Measurements from ENCODE around the gene GMDS.

The GMDS gene

GRCh38 chr6:1698527-1698926, 546.9 kb downstream of the GMDS start:
- Histone ChIP-seq H3K27ac (ENCODE audit: low read depth, low read length) (no peak overlapping the region), H3K79me1 (ENCODE audit: low read length) (no peaks in the 10 kb centered on the region), H2BK120ac (ENCODE audit: insufficient read depth, low read length, poor library complexity) (no peak overlapping the region), H3K23ac (ENCODE audit: low read length) (no peak overlapping the region), H3K9ac (ENCODE audit: low read length) (no peak overlapping the region), H3K36me3 (ENCODE audit: control insufficient read depth in 1 of 2, insufficient read depth in 2 of 2, low read length in 2 of 2) (no peaks in the 10 kb centered on the region), H2AK5ac (ENCODE audit: low read length) (no peak overlapping the region), H3K4ac (ENCODE audit: low read depth, low read length) (no peak overlapping the region), H3K14ac (ENCODE audit: low read length) (no peak overlapping the region), H3K79me2 (ENCODE audit: control insufficient read depth, insufficient read depth, low read length, poor library complexity) (no peaks in the 10 kb centered on the region), H4K8ac (ENCODE audit: low read depth, low read length) (no peak overlapping the region), H2AFZ (ENCODE audit: insufficient read depth, low read length, poor library complexity) (no peak overlapping the region), H4K12ac (ENCODE audit: low read depth, low read length) (no peak overlapping the region), H3K4me2 (ENCODE audit: low read length) (no peak overlapping the region), H3K9me3 (ENCODE audit: insufficient read depth, low read depth, low read length) (peaks cover 4% of the 10 kb centered on the region), H3K4me1 (ENCODE audit: control insufficient read depth in 1 of 2, insufficient read depth in 2 of 2, low read length in 2 of 2) (no peaks in the 10 kb centered on the region), H3K4me3 (ENCODE audit: low read depth, low read length) (no peak overlapping the region), H2BK5ac (ENCODE audit: low read depth, low read length, poor library complexity) (no peak overlapping the region), H2BK12ac (ENCODE audit: low read length) (no peak overlapping the region), H3K18ac (ENCODE audit: low read length) (no peak overlapping the region), H3K27me3 (ENCODE audit: insufficient read depth, low read length) (no peaks in the 10 kb centered on the region), H4K91ac (ENCODE audit: low read depth, low read length) (no peak overlapping the region)
- no peak for DNase-seq
- no CpG with 5 or more reads among the region's 11 CpGs for WGBS (ENCODE audit: extremely low coverage, insufficient coverage, insufficient read length)

GRCh38 chr6:1697688-1698351, 547.6 kb downstream of the GMDS start:
- Histone ChIP-seq H3K27me3 (ENCODE audit: insufficient read depth, low read length) (no peaks in the 10 kb centered on the region), H3K14ac (ENCODE audit: low read length) (no peak overlapping the region), H3K4ac (ENCODE audit: low read depth, low read length) (no peak overlapping the region), H3K4me2 (ENCODE audit: low read length) (no peak overlapping the region), H3K9me3 (ENCODE audit: insufficient read depth, low read depth, low read length) (peaks cover 3% of the 10 kb centered on the region), H4K8ac (ENCODE audit: low read depth, low read length) (no peak overlapping the region), H4K12ac (ENCODE audit: low read depth, low read length) (no peak overlapping the region), H2BK5ac (ENCODE audit: low read depth, low read length, poor library complexity) (no peak overlapping the region), H3K27ac (ENCODE audit: low read depth, low read length) (no peak overlapping the region), H2AFZ (ENCODE audit: insufficient read depth, low read length, poor library complexity) (no peak overlapping the region), H2AK5ac (ENCODE audit: low read length) (no peak overlapping the region), H2BK12ac (ENCODE audit: low read length) (no peak overlapping the region), H3K9ac (ENCODE audit: low read length) (no peak overlapping the region), H3K79me1 (ENCODE audit: low read length) (no peaks in the 10 kb centered on the region), H4K91ac (ENCODE audit: low read depth, low read length) (no peak overlapping the region), H3K79me2 (ENCODE audit: control insufficient read depth, insufficient read depth, low read length, poor library complexity) (no peaks in the 10 kb centered on the region), H3K36me3 (ENCODE audit: control insufficient read depth in 1 of 2, insufficient read depth in 2 of 2, low read length in 2 of 2) (no peaks in the 10 kb centered on the region), H2BK120ac (ENCODE audit: insufficient read depth, low read length, poor library complexity) (no peak overlapping the region), H3K4me3 (ENCODE audit: low read depth, low read length) (no peak overlapping the region), H3K18ac (ENCODE audit: low read length) (no peak overlapping the region), H3K4me1 (ENCODE audit: control insufficient read depth in 1 of 2, insufficient read depth in 2 of 2, low read length in 2 of 2) (no peaks in the 10 kb centered on the region), H3K23ac (ENCODE audit: low read length) (no peak overlapping the region)
- no CpG with 5 or more reads among the region's 10 CpGs for WGBS (ENCODE audit: extremely low coverage, insufficient coverage, insufficient read length)
- DNase-seq = no peak

GRCh38 chr6:1696463-1696850, 548.9 kb downstream of the GMDS start:
- no peak overlapping the region for H3K14ac ChIP-seq (ENCODE audit: low read length)
- no peak overlapping the region for H3K27ac ChIP-seq (ENCODE audit: low read depth, low read length)
- H3K36me3 ChIP-seq (ENCODE audit: control insufficient read depth in 1 of 2, insufficient read depth in 2 of 2, low read length in 2 of 2) = no peaks in the 10 kb centered on the region
- H2AK5ac ChIP-seq (ENCODE audit: low read length) = no peak overlapping the region
- H2BK120ac ChIP-seq (ENCODE audit: insufficient read depth, low read length, poor library complexity) = no peak overlapping the region
- H2AFZ ChIP-seq (ENCODE audit: insufficient read depth, low read length, poor library complexity) = no peak overlapping the region
- no peak for DNase-seq
- H3K23ac ChIP-seq (ENCODE audit: low read length) = no peak overlapping the region
- no peak overlapping the region for H4K12ac ChIP-seq (ENCODE audit: low read depth, low read length)
- H3K9me3 ChIP-seq (ENCODE audit: insufficient read depth, low read depth, low read length) = peaks cover 3% of the 10 kb centered on the region
- no peaks in the 10 kb centered on the region for H3K79me1 ChIP-seq (ENCODE audit: low read length)
- no peaks in the 10 kb centered on the region for H3K4me1 ChIP-seq (ENCODE audit: control insufficient read depth in 1 of 2, insufficient read depth in 2 of 2, low read length in 2 of 2)
- H4K8ac ChIP-seq (ENCODE audit: low read depth, low read length) = no peak overlapping the region
- H3K4me2 ChIP-seq (ENCODE audit: low read length) = no peak overlapping the region
- no peaks in the 10 kb centered on the region for H3K27me3 ChIP-seq (ENCODE audit: insufficient read depth, low read length)
- no peak overlapping the region for H3K4me3 ChIP-seq (ENCODE audit: low read depth, low read length)
- WGBS (ENCODE audit: extremely low coverage, insufficient coverage, insufficient read length) = no CpG with 5 or more reads among the region's 6 CpGs
- no peak overlapping the region for H3K9ac ChIP-seq (ENCODE audit: low read length)
- no peak overlapping the region for H4K91ac ChIP-seq (ENCODE audit: low read depth, low read length)
- H3K4ac ChIP-seq (ENCODE audit: low read depth, low read length) = no peak overlapping the region
- H3K79me2 ChIP-seq (ENCODE audit: control insufficient read depth, insufficient read depth, low read length, poor library complexity) = no peaks in the 10 kb centered on the region
- no peak overlapping the region for H2BK12ac ChIP-seq (ENCODE audit: low read length)
- no peak overlapping the region for H3K18ac ChIP-seq (ENCODE audit: low read length)
- H2BK5ac ChIP-seq (ENCODE audit: low read depth, low read length, poor library complexity) = no peak overlapping the region

- no peaks in the 10 kb centered on the region for H3K79me2 ChIP-seq (ENCODE audit: control insufficient read depth, insufficient read depth, low read length, poor library complexity)
- no CpG with 5 or more reads among the region's 10 CpGs for whole genome bisulfite sequencing (ENCODE audit: extremely low coverage, insufficient coverage, insufficient read length)
- no peak overlapping the region for H2BK120ac ChIP-seq (ENCODE audit: insufficient read depth, low read length, poor library complexity)
- H4K8ac ChIP-seq (ENCODE audit: low read depth, low read length) = no peak overlapping the region
- H3K23ac ChIP-seq (ENCODE audit: low read length) = no peak overlapping the region
- H3K36me3 ChIP-seq (ENCODE audit: control insufficient read depth in 1 of 2, insufficient read depth in 2 of 2, low read length in 2 of 2) = no peaks in the 10 kb centered on the region
- no peak for DNase-seq
- H3K4me3 ChIP-seq (ENCODE audit: low read depth, low read length) = no peak overlapping the region
- no peak overlapping the region for H4K91ac ChIP-seq (ENCODE audit: low read depth, low read length)
- no peak overlapping the region for H2AK5ac ChIP-seq (ENCODE audit: low read length)
- no peak overlapping the region for H3K4me2 ChIP-seq (ENCODE audit: low read length)
- no peaks in the 10 kb centered on the region for H3K4me1 ChIP-seq (ENCODE audit: control insufficient read depth in 1 of 2, insufficient read depth in 2 of 2, low read length in 2 of 2)
- H3K4ac ChIP-seq (ENCODE audit: low read depth, low read length) = no peak overlapping the region
- no peak overlapping the region for H2BK5ac ChIP-seq (ENCODE audit: low read depth, low read length, poor library complexity)
- no peak overlapping the region for H2AFZ ChIP-seq (ENCODE audit: insufficient read depth, low read length, poor library complexity)
- no peaks in the 10 kb centered on the region for H3K79me1 ChIP-seq (ENCODE audit: low read length)
- H2BK12ac ChIP-seq (ENCODE audit: low read length) = no peak overlapping the region
- H3K27ac ChIP-seq (ENCODE audit: low read depth, low read length) = no peak overlapping the region
- H3K27me3 ChIP-seq (ENCODE audit: insufficient read depth, low read length) = no peaks in the 10 kb centered on the region
- H3K14ac ChIP-seq (ENCODE audit: low read length) = no peak overlapping the region
- no peak overlapping the region for H3K9ac ChIP-seq (ENCODE audit: low read length)
- H3K18ac ChIP-seq (ENCODE audit: low read length) = no peak overlapping the region
- peaks cover 3% of the 10 kb centered on the region for H3K9me3 ChIP-seq (ENCODE audit: insufficient read depth, low read depth, low read length)
- no peak overlapping the region for H4K12ac ChIP-seq (ENCODE audit: low read depth, low read length)
These were observed 549.6 kb downstream of the GMDS start for GRCh38 chr6:1695546-1696462.
